Middle frontal gyrus (tissue), 1 donor: ENCODE data around the gene LUZP2.
"Not testable (repeated sequence)": the region's sequence is repeated elsewhere in the genome, so short reads cannot be mapped to it uniquely, and the experiment has no call there.

Experiments used
- DNase-seq: peaks from one replicate; pipeline ENCODE4 v3.0.0-alpha.2; 2015; ENCODE audit warnings: low spot score; ENCODE audit errors: extremely low spot score

Gene LUZP2

GRCh38 chr11:24891845-24892492 is 395.1 kb downstream of the LUZP2 start:
- DNase-seq, result not testable (repeated sequence)

GRCh38 chr11:24896118-24896835 is 399.4 kb downstream of the LUZP2 start:
- no peak for DNase-seq

DNA sequence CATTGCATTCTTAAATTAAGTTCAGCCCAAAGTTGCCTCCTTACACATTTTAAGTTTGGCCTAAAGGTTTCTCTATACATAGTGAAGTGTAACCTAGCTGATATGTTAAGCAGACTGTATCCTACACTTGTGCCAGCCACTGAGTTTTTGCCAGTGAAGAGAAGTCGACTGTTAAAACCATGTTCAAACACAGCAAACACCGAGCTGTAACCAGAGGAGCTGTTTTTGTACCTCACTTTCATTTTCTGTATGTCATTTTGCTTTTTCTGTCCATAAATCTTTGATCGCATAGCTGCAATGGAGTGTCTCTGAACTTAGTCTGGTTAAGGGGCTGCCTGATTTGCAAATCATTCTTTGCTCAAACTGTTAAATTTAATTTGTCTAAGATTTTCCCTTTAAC is 403.7 kb downstream of the LUZP2 start:
- DNase-seq, result no peak

GRCh38 chr11:24900960-24901549 is 404.2 kb downstream of the LUZP2 start:
- no peak for DNase-seq

GRCh38 chr11:24903555-24903954 is 406.7 kb downstream of the LUZP2 start:
- DNase-seq, result no peak

DNA sequence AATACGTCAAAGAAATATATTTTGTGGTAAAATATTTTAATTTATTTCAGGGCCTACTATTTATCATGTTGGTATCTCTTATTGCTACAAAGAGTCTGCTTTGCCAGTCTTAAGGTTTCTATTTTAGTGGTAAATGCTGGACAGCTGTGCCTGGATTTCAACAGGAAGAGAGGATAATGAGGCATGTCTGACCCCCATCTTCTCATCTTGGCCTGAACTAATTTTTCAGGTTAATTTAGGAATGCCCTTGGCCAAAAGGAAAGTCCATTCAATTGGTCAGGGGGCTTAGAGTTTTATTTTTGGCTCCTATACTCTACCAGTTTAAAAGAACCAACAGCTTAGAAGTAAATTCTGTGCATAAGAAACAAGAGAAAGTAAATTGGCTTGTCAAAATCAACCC is 428.2 kb downstream of the LUZP2 start:
- no peak for DNase-seq

- DNase-seq, result no peak
Measured at GRCh38 chr11:24932110-24933000, 435.5 kb downstream of the LUZP2 start.

DNA sequence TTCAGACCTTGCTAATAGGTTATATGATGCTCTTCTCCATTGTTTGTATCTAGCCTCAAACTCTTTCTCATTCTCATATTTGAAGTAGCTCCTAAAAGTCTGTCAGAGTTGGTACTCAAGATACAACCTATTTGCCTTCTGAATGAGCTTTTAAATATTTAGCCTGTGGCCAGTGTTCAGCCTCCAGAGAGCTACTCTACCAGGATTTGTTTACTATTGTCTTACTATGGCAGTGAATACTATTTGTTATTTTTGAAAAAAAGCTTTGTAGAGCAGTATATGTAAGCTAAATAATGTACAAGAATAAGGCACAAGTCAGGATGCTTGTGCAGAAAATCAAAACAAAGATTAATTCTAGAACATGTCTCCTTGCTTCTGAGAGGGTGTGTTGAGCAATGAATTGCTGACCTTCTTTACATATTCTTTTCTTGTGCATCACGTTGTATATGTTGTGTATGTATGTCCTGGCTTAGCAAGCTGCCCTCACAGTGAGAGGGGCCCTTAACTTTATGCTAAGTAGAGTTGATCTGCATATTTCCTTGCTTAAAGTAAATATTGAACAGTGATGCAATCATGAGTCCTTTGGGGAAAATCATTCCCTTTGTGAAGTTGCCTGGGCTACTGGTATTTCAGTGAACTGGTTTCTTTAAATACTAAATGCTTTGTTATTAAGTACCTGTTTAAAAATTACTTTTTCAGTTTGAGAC is 438.0 kb downstream of the LUZP2 start:
- no peak for DNase-seq

DNA sequence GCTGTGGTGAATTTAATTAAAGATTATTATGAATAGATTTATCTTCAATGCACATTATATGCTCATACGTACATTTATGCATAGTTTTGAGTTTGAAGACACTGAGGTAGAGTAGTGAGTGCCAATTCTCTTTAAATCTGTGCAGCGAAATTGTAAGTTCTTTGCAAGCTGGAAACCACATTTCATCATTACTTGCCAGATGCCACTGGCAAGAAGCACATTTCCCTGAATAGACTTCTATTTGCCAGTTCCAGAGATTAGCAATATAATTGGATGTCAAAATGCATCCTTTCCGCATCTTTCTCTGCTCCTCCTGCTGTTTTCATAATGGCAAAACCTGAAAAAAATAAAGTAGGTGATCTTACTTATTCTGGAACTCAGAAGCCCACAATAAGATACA is 448.0 kb downstream of the LUZP2 start:
- no peak for DNase-seq

DNA sequence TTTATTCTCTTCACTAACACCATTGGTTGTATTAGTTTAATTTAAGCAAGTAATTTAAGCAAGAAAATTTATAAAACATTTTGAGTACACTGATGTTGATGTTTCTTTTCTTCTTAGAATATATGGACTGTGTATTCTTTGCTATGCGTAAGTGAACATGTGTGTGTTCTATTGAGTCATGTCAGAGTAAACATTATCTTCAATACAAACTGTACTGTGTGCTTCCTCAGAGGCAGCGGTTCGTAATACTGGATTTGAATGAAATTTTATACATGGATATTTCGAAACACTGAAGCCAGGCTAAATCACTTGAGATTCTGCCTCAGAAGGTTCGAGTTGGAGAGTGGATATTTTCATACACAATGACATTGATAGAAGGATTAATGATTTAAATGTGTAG is 452.6 kb downstream of the LUZP2 start:
- no peak for DNase-seq

- DNase-seq, result no peak
Measured at GRCh38 chr11:24963852-24964251, 467.0 kb downstream of the LUZP2 start.

GRCh38 chr11:24965748-24966147 is 468.9 kb downstream of the LUZP2 start:
- no peak for DNase-seq

- not testable (repeated sequence) for DNase-seq
Measured at GRCh38 chr11:24993903-24994302, 497.1 kb downstream of the LUZP2 start.

GRCh38 chr11:24999929-25000328 is 503.1 kb downstream of the LUZP2 start:
- DNase-seq, result not testable (repeated sequence)

DNA sequence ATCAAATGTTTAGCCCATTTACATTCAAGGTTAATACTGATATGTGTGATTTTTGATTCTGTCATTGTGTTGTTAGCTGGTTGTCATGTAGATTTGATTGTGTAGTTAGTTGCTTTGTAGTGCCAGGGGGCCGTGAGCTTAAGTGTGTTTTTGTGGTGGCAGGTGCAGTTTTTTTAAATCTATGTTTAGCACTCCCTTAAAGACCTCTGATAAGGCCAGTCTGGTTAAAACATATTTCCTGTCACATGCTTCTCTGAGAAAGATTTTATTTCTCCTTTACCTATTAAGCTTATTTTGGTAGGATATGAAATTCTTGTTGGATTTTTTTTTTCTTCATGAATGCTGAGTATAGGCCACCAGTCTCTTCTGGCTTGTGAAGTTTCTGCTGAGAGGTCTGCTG is 540.6 kb downstream of the LUZP2 start:
- DNase-seq, result no peak

DNA sequence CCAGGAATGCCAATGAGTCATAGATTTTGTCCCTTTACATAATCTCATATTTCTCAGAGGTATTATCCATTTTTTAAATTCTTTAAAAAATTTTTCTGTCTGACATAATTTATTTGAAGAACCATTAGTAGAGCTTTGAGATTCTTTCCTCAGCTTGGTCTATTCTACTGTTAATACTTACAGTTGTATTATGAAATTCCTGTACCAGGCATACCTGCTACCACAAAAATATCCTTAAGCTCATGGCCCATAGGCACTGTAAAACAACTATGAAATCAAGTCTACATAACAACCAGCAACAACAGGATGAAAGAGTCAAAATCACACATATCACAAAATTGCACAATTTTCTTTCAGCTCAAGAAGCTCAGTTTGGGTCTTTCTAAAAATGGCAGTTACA is 541.3 kb downstream of the LUZP2 start:
- DNase-seq, result no peak

DNA sequence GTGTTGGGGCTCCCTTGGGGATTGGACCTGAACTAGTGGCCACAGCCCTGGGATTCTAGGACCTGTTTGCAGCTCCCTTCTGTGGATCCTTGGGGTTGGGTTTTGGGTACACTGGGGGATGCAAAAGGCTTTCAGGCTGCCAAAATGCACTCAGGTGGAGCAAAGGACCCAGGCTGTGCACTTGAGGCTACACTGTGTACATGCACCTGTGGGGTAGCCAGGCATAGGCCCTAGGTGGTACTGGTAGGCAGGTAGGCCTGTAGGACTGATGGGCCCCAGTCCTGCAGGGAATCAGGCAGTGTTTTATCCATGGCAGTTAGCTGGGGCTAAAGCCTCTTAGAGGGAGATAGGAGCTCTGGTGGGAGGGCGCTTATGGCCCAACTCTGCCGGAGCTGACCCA is 542.3 kb downstream of the LUZP2 start:
- DNase-seq, result no peak

DNA sequence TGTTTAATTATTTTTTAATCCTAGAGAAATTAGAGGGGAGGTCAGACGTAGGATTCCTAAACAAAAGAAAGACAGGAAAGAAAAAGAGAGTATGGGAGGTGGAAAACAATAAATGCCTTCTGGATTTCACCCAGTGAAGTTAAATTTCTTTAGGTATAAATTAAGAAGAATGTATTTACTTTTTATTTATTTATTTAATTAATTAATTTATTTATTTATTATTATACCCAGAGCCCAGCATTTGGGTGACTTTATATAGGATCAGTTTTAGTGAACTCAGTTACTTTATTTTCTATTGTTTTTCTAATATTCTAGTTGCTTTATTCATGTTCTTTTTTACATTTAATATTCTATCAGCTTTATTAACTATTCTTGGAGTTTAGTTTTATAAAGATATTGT is 551.8 kb downstream of the LUZP2 start:
- DNase-seq, result no peak

DNA sequence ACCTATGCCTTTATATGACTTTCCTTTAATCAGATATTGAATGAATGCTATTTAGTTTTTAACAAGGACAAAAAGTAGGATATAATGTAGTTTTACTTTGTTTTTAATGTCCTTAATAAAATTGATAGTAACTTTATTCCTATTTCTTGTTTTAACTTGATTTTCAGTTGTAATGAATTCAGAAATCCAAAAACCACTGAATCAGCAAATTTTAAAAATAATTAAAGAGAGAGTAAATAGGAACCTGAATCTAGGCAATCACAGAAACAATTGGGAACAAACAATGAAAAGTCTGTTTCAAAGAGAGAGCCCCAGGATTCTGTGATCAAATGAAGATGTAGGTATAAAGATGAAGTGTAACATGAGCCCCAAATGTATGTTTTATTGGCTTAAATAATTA is 556.0 kb downstream of the LUZP2 start:
- DNase-seq, result no peak

- DNase-seq, result no peak
Measured at GRCh38 chr11:25057861-25058260, 561.0 kb downstream of the LUZP2 start.

- peak; percentile 14 for DNase-seq
Measured at GRCh38 chr11:25065746-25066145, 568.9 kb downstream of the LUZP2 start.
